ENCODE measurements around the gene MGA. TPM values are rescaled to one million over a fixed set of nuclear protein-coding genes. Genes with fewer than 3 reads are reported as not detected.
A peak's percentile ranks its signal among the peaks of the same experiment; 100 is the strongest.

The MGA gene
- total RNA-seq, 1 experiment from 2014 or later: 35.9 TPM

DNA sequence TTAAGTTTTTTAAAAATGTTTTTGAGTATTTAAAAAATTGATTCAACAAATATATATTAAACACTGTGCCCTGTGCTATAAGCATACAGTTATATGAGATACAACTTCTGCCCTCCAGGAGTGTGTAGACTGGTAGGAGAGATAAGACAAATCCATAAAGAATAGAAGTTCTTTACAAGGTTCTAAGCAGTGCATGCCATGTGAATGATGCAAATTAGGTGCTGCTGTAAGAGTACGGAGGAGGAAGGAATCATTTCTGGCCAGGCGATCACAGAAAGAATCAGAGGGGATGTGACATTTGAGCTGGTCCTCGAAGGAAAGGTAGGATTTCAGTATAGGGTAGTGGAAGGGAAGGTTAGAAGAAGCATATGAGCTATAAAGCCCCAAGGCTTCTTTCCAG is 128.1 kb downstream of the MGA start (continued):
- TF ChIP-seq ZNF317 (CRISPR knock-in tag; IDR thresholded peaks at IDR 0.05; ENCODE audit: borderline replicate concordance, low read depth) (no peak), ELF4 (CRISPR knock-in tag; IDR thresholded peaks at IDR 0.05; ENCODE audit: low read depth) (no peak)

DNA sequence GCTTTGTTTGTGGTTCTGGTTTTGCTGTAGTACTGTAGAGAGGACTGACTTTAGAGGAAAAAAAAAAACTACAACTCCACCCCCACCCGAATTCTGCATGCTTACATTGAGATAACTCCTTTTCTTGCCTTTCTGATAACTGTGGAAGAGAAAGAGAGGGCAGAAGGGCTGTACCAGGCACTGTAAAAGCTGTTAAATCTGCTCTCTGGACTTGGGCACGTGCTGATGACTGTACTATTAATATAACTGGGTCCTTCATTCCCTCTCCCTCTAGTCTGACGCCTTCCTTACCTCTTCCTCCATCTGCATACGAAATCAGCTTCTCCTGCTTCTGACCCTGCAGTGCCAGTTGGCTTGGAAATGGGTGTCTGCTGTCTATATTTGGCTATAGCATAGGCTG is 129.0 kb downstream of the MGA start:
- Mint-ChIP-seq H3K27me3 (ENCODE audit: low read depth) (no peaks in the 10 kb centered on the region), H3K27ac (no peak overlapping the region), H3K9me3 (peaks cover under 1% of the 10 kb centered on the region), H3K4me1 (peaks cover 37% of the 10 kb centered on the region), H3K36me3 (peaks cover under 1% of the 10 kb centered on the region; the same call in 1 of the 2 replicates), H3K4me3 (no peak overlapping the region)
- ChIA-PET CTCF (interaction anchor here (0.7 to 6.2 kb wide), 4 partner anchors 15 to 115 kb away, joined by 3 to 45 read pairs (median 5); partner anchors contain the start of gene MAPKBP1), POLR2A (no interaction called here)
- TF ChIP-seq, protein P1, sequence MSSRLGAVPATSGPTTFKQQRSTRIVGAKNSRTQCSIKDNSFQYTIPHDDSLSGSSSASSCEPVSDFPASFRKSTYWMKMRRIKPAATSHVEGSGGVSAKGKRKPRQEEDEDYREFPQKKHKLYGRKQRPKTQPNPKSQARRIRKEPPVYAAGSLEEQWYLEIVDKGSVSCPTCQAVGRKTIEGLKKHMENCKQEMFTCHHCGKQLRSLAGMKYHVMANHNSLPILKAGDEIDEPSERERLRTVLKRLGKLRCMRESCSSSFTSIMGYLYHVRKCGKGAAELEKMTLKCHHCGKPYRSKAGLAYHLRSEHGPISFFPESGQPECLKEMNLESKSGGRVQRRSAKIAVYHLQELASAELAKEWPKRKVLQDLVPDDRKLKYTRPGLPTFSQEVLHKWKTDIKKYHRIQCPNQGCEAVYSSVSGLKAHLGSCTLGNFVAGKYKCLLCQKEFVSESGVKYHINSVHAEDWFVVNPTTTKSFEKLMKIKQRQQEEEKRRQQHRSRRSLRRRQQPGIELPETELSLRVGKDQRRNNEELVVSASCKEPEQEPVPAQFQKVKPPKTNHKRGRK (CRISPR knock-in tag; IDR thresholded peaks at IDR 0.05; ENCODE audit: borderline replicate concordance): no peak
- TF ChIP-seq, protein P2, sequence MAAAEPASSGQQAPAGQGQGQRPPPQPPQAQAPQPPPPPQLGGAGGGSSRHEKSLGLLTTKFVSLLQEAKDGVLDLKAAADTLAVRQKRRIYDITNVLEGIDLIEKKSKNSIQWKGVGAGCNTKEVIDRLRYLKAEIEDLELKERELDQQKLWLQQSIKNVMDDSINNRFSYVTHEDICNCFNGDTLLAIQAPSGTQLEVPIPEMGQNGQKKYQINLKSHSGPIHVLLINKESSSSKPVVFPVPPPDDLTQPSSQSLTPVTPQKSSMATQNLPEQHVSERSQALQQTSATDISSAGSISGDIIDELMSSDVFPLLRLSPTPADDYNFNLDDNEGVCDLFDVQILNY (CRISPR knock-in tag; IDR thresholded peaks at IDR 0.05): no peak
- no peak for TF ChIP-seq NR1H2 (CRISPR knock-in tag; IDR thresholded peaks at IDR 0.05)
- TF ChIP-seq, protein P3, sequence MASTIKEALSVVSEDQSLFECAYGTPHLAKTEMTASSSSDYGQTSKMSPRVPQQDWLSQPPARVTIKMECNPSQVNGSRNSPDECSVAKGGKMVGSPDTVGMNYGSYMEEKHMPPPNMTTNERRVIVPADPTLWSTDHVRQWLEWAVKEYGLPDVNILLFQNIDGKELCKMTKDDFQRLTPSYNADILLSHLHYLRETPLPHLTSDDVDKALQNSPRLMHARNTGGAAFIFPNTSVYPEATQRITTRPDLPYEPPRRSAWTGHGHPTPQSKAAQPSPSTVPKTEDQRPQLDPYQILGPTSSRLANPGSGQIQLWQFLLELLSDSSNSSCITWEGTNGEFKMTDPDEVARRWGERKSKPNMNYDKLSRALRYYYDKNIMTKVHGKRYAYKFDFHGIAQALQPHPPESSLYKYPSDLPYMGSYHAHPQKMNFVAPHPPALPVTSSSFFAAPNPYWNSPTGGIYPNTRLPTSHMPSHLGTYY (CRISPR knock-in tag; IDR thresholded peaks at IDR 0.05): no peak
- no peak for TF ChIP-seq OVOL2 (CRISPR knock-in tag; IDR thresholded peaks at IDR 0.05; ENCODE audit: borderline replicate concordance)
- no peak for TF ChIP-seq RELA (CRISPR knock-in tag; IDR thresholded peaks at IDR 0.05; ENCODE audit: borderline replicate concordance)
- no peak for TF ChIP-seq TP53 (CRISPR knock-in tag; IDR thresholded peaks at IDR 0.05)
- TF ChIP-seq CBFB (CRISPR knock-in tag; IDR thresholded peaks at IDR 0.05; ENCODE audit: low read depth): no peak
- DNase-seq (ENCODE audit: low spot score) (no peak), ATAC-seq (no peak)

DNA sequence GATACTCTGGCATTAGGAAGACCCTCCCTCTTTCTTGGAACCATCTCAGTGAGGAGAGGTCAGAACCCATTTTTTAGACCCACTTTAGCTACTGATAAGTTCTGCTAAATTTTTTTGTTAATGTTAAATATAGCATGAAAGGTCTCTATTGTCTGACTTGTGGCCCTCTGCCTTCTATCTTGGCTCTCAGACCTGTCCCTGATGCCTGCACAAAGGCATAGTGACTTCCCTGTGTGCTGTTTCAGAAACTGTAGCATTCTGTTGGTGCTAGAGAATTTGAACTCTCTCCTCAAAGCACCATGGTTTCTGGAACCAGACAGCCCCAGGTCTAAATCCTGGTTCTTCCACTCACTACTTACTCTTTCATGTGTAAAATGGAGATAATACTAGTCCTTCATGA is 129.5 kb downstream of the MGA start:
- H3K27me3 Mint-ChIP-seq (ENCODE audit: low read depth): no peaks in the 10 kb centered on the region
- H3K4me1 Mint-ChIP-seq: peaks cover 37% of the 10 kb centered on the region
- ChIA-PET POLR2A (no interaction called here), CTCF (interaction anchor here (0.7 to 6.2 kb wide), 3 partner anchors 16 to 115 kb away, joined by 3 to 45 read pairs (median 7); partner anchors contain the start of gene MAPKBP1)
- H3K27ac Mint-ChIP-seq: no peak overlapping the region
- no peaks in the 10 kb centered on the region for H3K36me3 Mint-ChIP-seq
- ATAC-seq (peak; percentile 23; the same call in 1 of the 2 replicates), DNase-seq (ENCODE audit: low spot score) (no peak)
- H3K9me3 Mint-ChIP-seq: no peaks in the 10 kb centered on the region
- no peak overlapping the region for H3K4me3 Mint-ChIP-seq
- TF ChIP-seq, protein P4, sequence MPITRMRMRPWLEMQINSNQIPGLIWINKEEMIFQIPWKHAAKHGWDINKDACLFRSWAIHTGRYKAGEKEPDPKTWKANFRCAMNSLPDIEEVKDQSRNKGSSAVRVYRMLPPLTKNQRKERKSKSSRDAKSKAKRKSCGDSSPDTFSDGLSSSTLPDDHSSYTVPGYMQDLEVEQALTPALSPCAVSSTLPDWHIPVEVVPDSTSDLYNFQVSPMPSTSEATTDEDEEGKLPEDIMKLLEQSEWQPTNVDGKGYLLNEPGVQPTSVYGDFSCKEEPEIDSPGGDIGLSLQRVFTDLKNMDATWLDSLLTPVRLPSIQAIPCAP (CRISPR knock-in tag; IDR thresholded peaks at IDR 0.05): no peak
- TF ChIP-seq FOXJ3 (CRISPR knock-in tag; IDR thresholded peaks at IDR 0.05; ENCODE audit: borderline replicate concordance) (no peak), ATF1 (CRISPR knock-in tag; IDR thresholded peaks at IDR 0.05) (no peak), MYBL2 (CRISPR knock-in tag; IDR thresholded peaks at IDR 0.05) (no peak), PRRX2 (CRISPR knock-in tag; IDR thresholded peaks at IDR 0.05) (no peak)
- TF ChIP-seq, protein P5, sequence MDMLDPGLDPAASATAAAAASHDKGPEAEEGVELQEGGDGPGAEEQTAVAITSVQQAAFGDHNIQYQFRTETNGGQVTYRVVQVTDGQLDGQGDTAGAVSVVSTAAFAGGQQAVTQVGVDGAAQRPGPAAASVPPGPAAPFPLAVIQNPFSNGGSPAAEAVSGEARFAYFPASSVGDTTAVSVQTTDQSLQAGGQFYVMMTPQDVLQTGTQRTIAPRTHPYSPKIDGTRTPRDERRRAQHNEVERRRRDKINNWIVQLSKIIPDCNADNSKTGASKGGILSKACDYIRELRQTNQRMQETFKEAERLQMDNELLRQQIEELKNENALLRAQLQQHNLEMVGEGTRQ (CRISPR knock-in tag; IDR thresholded peaks at IDR 0.05): no peak
- TF ChIP-seq, protein P6, sequence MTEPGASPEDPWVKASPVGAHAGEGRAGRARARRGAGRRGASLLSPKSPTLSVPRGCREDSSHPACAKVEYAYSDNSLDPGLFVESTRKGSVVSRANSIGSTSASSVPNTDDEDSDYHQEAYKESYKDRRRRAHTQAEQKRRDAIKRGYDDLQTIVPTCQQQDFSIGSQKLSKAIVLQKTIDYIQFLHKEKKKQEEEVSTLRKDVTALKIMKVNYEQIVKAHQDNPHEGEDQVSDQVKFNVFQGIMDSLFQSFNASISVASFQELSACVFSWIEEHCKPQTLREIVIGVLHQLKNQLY (CRISPR knock-in tag; IDR thresholded peaks at IDR 0.05): no peak
- TF ChIP-seq, protein P7, sequence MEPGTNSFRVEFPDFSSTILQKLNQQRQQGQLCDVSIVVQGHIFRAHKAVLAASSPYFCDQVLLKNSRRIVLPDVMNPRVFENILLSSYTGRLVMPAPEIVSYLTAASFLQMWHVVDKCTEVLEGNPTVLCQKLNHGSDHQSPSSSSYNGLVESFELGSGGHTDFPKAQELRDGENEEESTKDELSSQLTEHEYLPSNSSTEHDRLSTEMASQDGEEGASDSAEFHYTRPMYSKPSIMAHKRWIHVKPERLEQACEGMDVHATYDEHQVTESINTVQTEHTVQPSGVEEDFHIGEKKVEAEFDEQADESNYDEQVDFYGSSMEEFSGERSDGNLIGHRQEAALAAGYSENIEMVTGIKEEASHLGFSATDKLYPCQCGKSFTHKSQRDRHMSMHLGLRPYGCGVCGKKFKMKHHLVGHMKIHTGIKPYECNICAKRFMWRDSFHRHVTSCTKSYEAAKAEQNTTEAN (CRISPR knock-in tag; IDR thresholded peaks at IDR 0.05): no peak
- TF ChIP-seq, protein P8, sequence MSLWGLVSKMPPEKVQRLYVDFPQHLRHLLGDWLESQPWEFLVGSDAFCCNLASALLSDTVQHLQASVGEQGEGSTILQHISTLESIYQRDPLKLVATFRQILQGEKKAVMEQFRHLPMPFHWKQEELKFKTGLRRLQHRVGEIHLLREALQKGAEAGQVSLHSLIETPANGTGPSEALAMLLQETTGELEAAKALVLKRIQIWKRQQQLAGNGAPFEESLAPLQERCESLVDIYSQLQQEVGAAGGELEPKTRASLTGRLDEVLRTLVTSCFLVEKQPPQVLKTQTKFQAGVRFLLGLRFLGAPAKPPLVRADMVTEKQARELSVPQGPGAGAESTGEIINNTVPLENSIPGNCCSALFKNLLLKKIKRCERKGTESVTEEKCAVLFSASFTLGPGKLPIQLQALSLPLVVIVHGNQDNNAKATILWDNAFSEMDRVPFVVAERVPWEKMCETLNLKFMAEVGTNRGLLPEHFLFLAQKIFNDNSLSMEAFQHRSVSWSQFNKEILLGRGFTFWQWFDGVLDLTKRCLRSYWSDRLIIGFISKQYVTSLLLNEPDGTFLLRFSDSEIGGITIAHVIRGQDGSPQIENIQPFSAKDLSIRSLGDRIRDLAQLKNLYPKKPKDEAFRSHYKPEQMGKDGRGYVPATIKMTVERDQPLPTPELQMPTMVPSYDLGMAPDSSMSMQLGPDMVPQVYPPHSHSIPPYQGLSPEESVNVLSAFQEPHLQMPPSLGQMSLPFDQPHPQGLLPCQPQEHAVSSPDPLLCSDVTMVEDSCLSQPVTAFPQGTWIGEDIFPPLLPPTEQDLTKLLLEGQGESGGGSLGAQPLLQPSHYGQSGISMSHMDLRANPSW (CRISPR knock-in tag; conservative IDR thresholded peaks at IDR 0.05; ENCODE audit: low read depth): no peak

All from WTC11 (cell line).